ENCODE results near the gene NTHL1.

NTHL1 gene

GRCh38 chr16:2095315-2095853 lies 47.8 kb upstream of the NTHL1 start:
- TF ChIP-seq EZH2 (optimal IDR thresholded peaks at IDR 0.05; ENCODE audit: low read depth, low read length) (no peak), EZH2phosphoT487 (IDR thresholded peaks at IDR 0.05; ENCODE audit: low read length) (no peak), CTCF (IDR thresholded peaks at IDR 0.05; ENCODE audit: low read length) (no peak)
- H3K9me2 ChIP-seq (replicated peaks; ENCODE audit: insufficient read depth, low read length), result no peaks in the 10 kb centered on the region
- no peaks in the 10 kb centered on the region for H3K36me3 ChIP-seq (replicated peaks; ENCODE audit: insufficient read depth, low read length)
- no peak overlapping the region for H3K27ac ChIP-seq (ENCODE audit: low read length)
- no peak overlapping the region for H3K4me2 ChIP-seq (ENCODE audit: low read depth, low read length)
- no peaks in the 10 kb centered on the region for H3F3A ChIP-seq (ENCODE audit: insufficient read depth, low read length)
- H3K27me3 ChIP-seq (replicated peaks; ENCODE audit: insufficient read depth, low read length), result no peaks in the 10 kb centered on the region
- no peaks in the 10 kb centered on the region for H4K20me1 ChIP-seq (ENCODE audit: insufficient read depth, low read length)
- H3K4me3 ChIP-seq (ENCODE audit: low read length), result no peak overlapping the region
- no peak overlapping the region for H2AFZ ChIP-seq (ENCODE audit: low read length)
- no peaks in the 10 kb centered on the region for H3K79me2 ChIP-seq (ENCODE audit: low read length)
- no peaks in the 10 kb centered on the region for H3K9me3 ChIP-seq (replicated peaks; ENCODE audit: insufficient read depth, low read length)
- DNase-seq, result no peak
- no peak overlapping the region for H3K9ac ChIP-seq (ENCODE audit: low read length)
- H3K4me1 ChIP-seq (ENCODE audit: low read length), result no peaks in the 10 kb centered on the region

- Histone ChIP-seq H3K27ac (ENCODE audit: low read length) (no peak overlapping the region), H3K4me2 (ENCODE audit: low read depth, low read length) (no peak overlapping the region), H3K9me2 (replicated peaks; ENCODE audit: insufficient read depth, low read length) (no peaks in the 10 kb centered on the region), H3K9me3 (replicated peaks; ENCODE audit: insufficient read depth, low read length) (no peaks in the 10 kb centered on the region), H3K36me3 (replicated peaks; ENCODE audit: insufficient read depth, low read length) (no peaks in the 10 kb centered on the region), H3K79me2 (ENCODE audit: low read length) (no peaks in the 10 kb centered on the region), H3K4me3 (ENCODE audit: low read length) (no peak overlapping the region), H2AFZ (ENCODE audit: low read length) (no peak overlapping the region), H3K9ac (ENCODE audit: low read length) (no peak overlapping the region), H3K27me3 (replicated peaks; ENCODE audit: insufficient read depth, low read length) (no peaks in the 10 kb centered on the region), H3F3A (ENCODE audit: insufficient read depth, low read length) (no peaks in the 10 kb centered on the region), H4K20me1 (ENCODE audit: insufficient read depth, low read length) (no peaks in the 10 kb centered on the region), H3K4me1 (ENCODE audit: low read length) (no peaks in the 10 kb centered on the region)
- no peak for DNase-seq
- TF ChIP-seq CTCF (IDR thresholded peaks at IDR 0.05; ENCODE audit: low read length) (no peak), EZH2phosphoT487 (IDR thresholded peaks at IDR 0.05; ENCODE audit: low read length) (no peak), EZH2 (optimal IDR thresholded peaks at IDR 0.05; ENCODE audit: low read depth, low read length) (no peak)
These were observed 46.2 kb upstream of the NTHL1 start for GRCh38 chr16:2093793-2094192.

DNA sequence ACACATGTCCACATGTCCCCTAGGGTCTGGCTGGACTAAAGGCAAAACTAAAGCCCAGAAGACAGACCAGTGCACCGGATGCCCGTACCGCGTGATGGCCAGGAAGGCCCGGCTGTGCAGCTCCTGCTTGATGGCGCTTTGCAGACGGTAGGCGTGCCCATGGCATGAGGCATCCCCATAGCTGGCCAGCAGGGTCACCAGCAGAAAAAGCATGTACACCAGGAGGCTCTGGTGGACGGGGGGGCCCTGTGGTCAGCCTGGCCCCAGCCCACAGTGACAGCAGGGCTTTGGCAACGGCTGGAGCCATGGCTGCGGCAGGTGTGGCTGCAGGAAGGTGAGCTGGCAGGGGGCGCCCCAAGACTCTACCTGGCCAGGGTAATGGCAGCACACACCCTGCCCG lies 45.2 kb upstream of the NTHL1 start:
- Histone ChIP-seq H3K36me3 (replicated peaks; ENCODE audit: insufficient read depth, low read length) (no peaks in the 10 kb centered on the region), H3K4me3 (ENCODE audit: low read length) (no peak overlapping the region), H3K27ac (ENCODE audit: low read length) (no peak overlapping the region), H3K9me2 (replicated peaks; ENCODE audit: insufficient read depth, low read length) (no peaks in the 10 kb centered on the region), H3K9ac (ENCODE audit: low read length) (no peak overlapping the region), H4K20me1 (ENCODE audit: insufficient read depth, low read length) (no peaks in the 10 kb centered on the region), H3K4me2 (ENCODE audit: low read depth, low read length) (no peak overlapping the region), H2AFZ (ENCODE audit: low read length) (no peak overlapping the region), H3K79me2 (ENCODE audit: low read length) (no peaks in the 10 kb centered on the region), H3K9me3 (replicated peaks; ENCODE audit: insufficient read depth, low read length) (no peaks in the 10 kb centered on the region), H3K27me3 (replicated peaks; ENCODE audit: insufficient read depth, low read length) (no peaks in the 10 kb centered on the region), H3K4me1 (ENCODE audit: low read length) (no peaks in the 10 kb centered on the region), H3F3A (ENCODE audit: insufficient read depth, low read length) (no peaks in the 10 kb centered on the region)
- no peak for TF ChIP-seq EZH2phosphoT487 (IDR thresholded peaks at IDR 0.05; ENCODE audit: low read length)
- no peak for TF ChIP-seq CTCF (IDR thresholded peaks at IDR 0.05; ENCODE audit: low read length)
- no peak for TF ChIP-seq EZH2 (optimal IDR thresholded peaks at IDR 0.05; ENCODE audit: low read depth, low read length)
- no peak for DNase-seq

All from MM.1S (cell line).